ENCODE measurements around the gene CPNE4. TPM values are rescaled to one million over a fixed set of nuclear protein-coding genes. Genes with fewer than 3 reads are reported as not detected.

CPNE4 gene
- total RNA-seq, 1 experiment from 2014 or later = 1.9 TPM

DNA sequence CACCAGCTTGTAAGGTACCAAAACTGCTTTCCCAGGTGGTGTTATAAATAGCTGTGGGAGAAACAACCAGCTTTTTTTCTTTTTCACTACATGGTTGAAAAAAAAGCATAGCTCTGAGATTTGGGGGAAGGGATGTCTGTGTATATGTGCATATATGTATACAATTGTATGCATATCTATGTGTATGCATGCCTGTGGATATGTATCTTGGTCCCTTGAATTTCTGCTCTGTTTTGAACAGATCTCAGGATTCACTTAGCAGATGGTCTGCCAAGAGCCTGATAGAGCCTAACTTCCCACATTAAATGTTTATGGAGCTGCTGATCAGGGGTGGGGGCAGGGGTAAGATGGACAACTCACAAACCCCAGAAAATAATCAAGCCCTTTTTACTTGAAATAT lies 39.0 kb upstream of the CPNE4 start:
- H3T11ph ChIP-seq (ENCODE audit: low read length) = no peak overlapping the region
- no peak overlapping the region for H3K27ac ChIP-seq (ENCODE audit: insufficient read length, low read depth, low read length)
- no peak for DNase-seq
- no peak overlapping the region for H2BK12ac ChIP-seq (ENCODE audit: insufficient read length, low read depth, low read length)
- Mint-ChIP-seq H3K4me3 (no peak overlapping the region), H3K4me1 (peaks cover 9% of the 10 kb centered on the region in 2 experiments), H3K27me3 (ENCODE audit: low read depth) (peaks cover 80% of the 10 kb centered on the region), H3K9me3 (no peaks in the 10 kb centered on the region; a peak in 1 of 5 replicates), H3K27ac (no peak overlapping the region), H3K36me3 (ENCODE audit: insufficient read depth in 1 of 3, low read depth in 3 of 3) (no peaks in the 10 kb centered on the region; a peak in 1 of 7 replicates)
- no peaks in the 10 kb centered on the region for H3K23me2 ChIP-seq (ENCODE audit: insufficient read length, low read depth, low read length, poor library complexity, severe bottlenecking)
- no peak overlapping the region for H4K5ac ChIP-seq (ENCODE audit: insufficient read length, low read depth, low read length)
- H3K9me3 ChIP-seq (ENCODE audit: control insufficient read depth, low read depth, low read length) = no peaks in the 10 kb centered on the region
- H3K14ac ChIP-seq (ENCODE audit: insufficient read depth, low read length) = no peak overlapping the region
- no peak overlapping the region for H2BK5ac ChIP-seq (ENCODE audit: insufficient read length, low read length)
- no peak overlapping the region for H3K4me2 ChIP-seq (ENCODE audit: insufficient read depth, insufficient read length, low read length)
- no peak overlapping the region for H3K56ac ChIP-seq (ENCODE audit: insufficient read length, low read depth, low read length)
- no peak overlapping the region for H3K4ac ChIP-seq (ENCODE audit: low read depth, low read length)
- TF ChIP-seq, protein P1, sequence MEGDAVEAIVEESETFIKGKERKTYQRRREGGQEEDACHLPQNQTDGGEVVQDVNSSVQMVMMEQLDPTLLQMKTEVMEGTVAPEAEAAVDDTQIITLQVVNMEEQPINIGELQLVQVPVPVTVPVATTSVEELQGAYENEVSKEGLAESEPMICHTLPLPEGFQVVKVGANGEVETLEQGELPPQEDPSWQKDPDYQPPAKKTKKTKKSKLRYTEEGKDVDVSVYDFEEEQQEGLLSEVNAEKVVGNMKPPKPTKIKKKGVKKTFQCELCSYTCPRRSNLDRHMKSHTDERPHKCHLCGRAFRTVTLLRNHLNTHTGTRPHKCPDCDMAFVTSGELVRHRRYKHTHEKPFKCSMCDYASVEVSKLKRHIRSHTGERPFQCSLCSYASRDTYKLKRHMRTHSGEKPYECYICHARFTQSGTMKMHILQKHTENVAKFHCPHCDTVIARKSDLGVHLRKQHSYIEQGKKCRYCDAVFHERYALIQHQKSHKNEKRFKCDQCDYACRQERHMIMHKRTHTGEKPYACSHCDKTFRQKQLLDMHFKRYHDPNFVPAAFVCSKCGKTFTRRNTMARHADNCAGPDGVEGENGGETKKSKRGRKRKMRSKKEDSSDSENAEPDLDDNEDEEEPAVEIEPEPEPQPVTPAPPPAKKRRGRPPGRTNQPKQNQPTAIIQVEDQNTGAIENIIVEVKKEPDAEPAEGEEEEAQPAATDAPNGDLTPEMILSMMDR (conservative IDR thresholded peaks at IDR 0.05) = no peak
- peaks cover 45% of the 10 kb centered on the region; the same call in 1 of the 2 replicates for H3K27me3 ChIP-seq (ENCODE audit: insufficient read depth, low read length)
- no peak overlapping the region for H4K8ac ChIP-seq (replicated peaks; ENCODE audit: insufficient read length, low read depth, low read length)
- H2BK120ac ChIP-seq (ENCODE audit: low read depth, low read length, poor library complexity, severe bottlenecking) = no peak overlapping the region
- H4K91ac ChIP-seq (ENCODE audit: insufficient read length, low read depth, low read length) = no peak overlapping the region
- no peaks in the 10 kb centered on the region for H3K79me1 ChIP-seq (ENCODE audit: insufficient read depth, low read depth, low read length, poor library complexity, severe bottlenecking)
- H2BK20ac ChIP-seq (ENCODE audit: low read depth, low read length, poor library complexity, severe bottlenecking) = no peak overlapping the region
- H3K9ac ChIP-seq (ENCODE audit: extremely low read depth, insufficient read length, low read length) = no peak overlapping the region
- H4K20me1 ChIP-seq (ENCODE audit: control insufficient read depth, insufficient read depth, insufficient read length) = no peaks in the 10 kb centered on the region
- H3K23ac ChIP-seq (ENCODE audit: insufficient read length, low read depth, low read length) = no peak overlapping the region
- no peak overlapping the region for H2BK15ac ChIP-seq (ENCODE audit: low read depth, low read length)
- no peak overlapping the region for H2AFZ ChIP-seq (ENCODE audit: low read length)
- no peaks in the 10 kb centered on the region for H3K79me2 ChIP-seq (ENCODE audit: insufficient read depth, low read length)
- no peak overlapping the region for H3K18ac ChIP-seq (ENCODE audit: insufficient read length, low read depth, low read length)
- no peak overlapping the region for H2AK5ac ChIP-seq (ENCODE audit: insufficient read length, low read length)
- H3K4me1 ChIP-seq (ENCODE audit: insufficient read depth, low read length) = no peaks in the 10 kb centered on the region
